HG03354 (cell line): ENCODE data around the gene IQGAP1.

ENCODE experiments used
- ATAC-seq: cut with Tn5 transposase; IDR thresholded peaks from one replicate; pipeline ENCODE4 v1.9.1; 2021; ENCODE audit warnings: mild to moderate bottlenecking; ENCODE audit not compliant: unreplicated experiment, poor library complexity, severe bottlenecking

The IQGAP1 gene

GRCh38 chr15:90364251-90364650 lies 23.8 kb upstream of the IQGAP1 start:
- ATAC-seq, result no peak

DNA sequence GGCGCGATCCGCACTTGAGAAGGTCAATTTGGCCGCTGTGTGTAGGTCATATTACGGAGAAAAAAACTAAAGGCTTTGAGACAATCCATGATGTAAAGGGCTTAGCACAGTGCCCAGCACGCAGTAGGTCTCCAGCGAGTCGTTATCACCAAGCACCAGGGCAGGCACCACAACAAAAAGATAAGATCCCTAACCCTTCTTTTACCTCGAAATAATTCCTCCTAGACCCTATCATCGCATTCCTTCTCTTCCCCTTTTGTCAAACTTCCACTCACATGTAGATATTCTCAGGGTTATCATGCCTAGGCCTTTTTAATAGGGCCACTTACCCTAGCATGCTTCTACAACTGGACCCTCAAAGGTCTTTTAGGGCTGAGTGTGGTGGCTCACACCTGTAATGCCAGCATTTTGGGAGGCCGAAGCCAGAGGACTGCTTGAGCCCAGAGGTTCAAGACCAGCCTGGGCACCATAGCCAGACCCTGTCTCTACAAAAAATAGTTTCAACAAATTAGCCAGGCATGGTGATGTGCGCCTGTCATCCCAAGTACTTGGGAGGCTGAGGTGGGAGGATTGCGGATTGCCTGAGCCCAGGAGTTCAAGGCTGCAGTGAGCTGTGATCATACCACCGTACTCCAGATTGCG lies 22.5 kb upstream of the IQGAP1 start:
- ATAC-seq, result no peak

GRCh38 chr15:90367576-90367975 lies 20.5 kb upstream of the IQGAP1 start:
- no peak for ATAC-seq

- no peak for ATAC-seq
These were observed 13.0 kb upstream of the IQGAP1 start for GRCh38 chr15:90375071-90375470.

DNA sequence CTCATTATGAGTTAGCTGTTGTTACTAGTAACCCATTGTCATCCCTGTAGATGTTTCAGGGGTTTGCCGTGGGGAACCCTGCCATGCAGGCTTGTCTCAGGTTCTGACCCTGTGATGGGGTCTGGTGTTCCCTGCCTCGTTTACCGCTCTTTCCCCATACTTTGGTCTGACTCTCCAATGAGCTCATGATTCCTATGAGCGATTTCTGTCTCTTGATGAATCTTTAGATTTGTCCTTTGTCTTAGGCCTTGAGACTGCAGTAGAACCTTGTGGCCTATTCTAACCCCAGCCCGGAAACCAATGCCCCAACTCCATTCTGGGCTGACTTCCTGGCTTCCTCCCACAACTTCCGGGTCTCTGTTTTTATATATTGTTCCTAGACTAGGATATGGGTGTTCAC lies 11.3 kb upstream of the IQGAP1 start:
- ATAC-seq, result no peak

DNA sequence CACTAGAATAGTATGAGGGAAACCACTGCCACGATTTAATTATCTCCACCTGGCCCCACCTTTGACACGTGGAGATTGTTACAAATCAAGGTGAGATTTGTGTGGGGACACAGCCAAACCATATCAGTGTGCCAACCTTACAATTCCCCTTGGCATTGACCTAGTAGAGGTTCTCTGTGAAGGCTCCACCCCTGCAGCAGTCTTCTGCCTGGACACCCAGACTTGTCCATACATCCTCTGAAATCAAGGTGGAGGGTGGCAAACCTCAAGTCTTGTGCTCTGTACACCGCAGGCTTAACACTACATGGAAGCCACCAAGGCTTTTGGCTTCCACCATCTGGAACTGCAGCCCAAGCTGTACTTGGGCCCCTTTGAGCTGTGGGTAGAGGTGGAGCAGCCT lies 8.8 kb upstream of the IQGAP1 start:
- ATAC-seq, result no peak

DNA sequence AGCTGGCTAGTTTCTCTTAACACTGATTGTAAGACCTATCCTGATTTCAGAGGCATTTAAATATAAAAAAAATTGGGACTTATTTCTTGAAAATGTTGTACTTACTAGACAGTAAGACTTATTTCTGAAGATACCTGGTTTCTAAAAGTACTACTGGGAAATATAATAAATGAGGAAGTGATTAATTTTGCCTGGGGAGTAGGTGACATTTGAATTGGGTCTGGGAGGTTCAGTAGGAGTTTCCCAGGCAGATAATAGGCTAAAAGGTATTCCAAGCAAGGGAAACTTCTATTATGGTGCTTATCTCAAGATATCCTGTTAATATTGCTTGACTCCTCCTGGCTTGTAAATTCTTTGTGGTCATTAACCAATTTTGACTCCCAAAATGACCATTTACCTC lies 6.5 kb upstream of the IQGAP1 start:
- no peak for ATAC-seq

DNA sequence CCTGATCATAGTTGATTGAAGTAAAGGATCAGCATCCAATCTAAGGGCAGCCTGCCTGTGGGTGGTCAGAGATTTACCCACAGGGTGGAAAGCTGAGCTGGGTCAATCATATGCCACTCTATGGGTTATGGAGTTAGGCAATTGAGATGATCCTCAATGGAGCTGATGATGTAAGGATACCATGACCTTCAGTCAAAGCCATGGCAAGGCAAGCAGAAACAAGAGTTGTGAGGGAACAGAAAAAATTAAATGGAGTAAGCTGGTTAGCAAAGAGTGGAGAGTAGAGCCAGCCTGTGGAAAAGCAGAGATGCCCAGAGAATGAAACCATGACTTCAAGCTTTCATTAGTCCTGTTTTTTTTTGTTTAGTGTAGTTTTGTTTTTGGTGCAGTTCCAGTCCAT lies 5.7 kb upstream of the IQGAP1 start:
- ATAC-seq, result no peak

DNA sequence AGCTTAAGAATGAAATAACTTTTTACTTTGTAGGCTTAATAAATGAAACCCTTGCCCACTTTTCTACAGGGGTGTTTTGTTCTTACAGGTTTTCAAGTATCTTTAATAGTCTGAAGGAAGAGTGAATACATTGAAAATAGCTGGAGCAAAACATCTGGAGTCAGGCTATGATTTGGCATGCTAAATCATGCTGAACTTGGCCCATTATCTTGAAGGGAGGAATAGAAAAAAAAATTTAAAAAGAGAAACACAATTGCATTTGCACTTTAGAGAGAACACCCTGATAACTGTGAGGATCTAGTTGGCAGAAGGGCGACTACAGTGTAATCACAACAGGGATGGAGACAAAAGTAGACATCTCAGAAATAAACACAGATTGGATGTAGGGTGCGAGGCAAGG lies 1.8 kb upstream of the IQGAP1 start:
- no peak for ATAC-seq

GRCh38 chr15:90388462-90389380 lies 679 bp downstream of the IQGAP1 start:
- ATAC-seq, result peak; percentile 64

GRCh38 chr15:90389513-90389912 lies 1.5 kb downstream of the IQGAP1 start:
- no peak for ATAC-seq

GRCh38 chr15:90393040-90393439 lies 5.0 kb downstream of the IQGAP1 start:
- no peak for ATAC-seq

GRCh38 chr15:90394074-90394473 lies 6.0 kb downstream of the IQGAP1 start:
- ATAC-seq, result no peak

DNA sequence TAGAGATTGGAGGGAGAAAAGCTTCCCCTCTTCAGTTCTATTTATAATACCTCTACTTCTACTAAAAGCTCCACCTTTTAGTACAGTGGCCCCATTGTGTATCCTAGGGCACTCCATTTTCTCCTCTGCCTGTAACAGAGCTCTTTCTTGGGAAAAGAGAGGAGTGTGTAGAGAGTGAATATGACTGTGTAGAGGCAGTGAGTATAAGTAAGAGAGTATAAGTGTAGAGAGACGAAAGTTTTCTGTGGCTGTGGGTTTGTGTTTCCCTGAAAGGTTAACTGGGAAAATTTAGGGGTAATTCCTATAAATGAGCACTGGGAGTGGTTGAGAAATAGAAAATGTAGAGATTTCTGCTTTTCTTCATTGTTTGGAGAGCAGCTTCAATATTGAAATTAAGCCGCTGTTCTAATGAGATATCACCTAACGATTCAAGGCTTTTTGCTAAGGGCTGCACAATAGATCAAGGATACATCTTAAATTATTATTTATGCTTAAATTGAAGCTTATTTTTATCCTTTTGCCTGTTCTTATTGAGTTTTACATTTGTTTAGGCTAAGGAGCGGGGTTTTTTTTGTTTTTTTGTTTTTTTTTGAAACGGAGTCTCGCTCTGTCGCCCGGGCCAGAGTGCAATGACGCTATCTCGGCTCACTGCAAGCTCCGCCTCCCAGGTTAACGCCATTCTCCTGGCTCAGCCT lies 6.9 kb downstream of the IQGAP1 start:
- ATAC-seq, result no peak

GRCh38 chr15:90396321-90396720 lies 8.3 kb downstream of the IQGAP1 start:
- ATAC-seq, result no peak

DNA sequence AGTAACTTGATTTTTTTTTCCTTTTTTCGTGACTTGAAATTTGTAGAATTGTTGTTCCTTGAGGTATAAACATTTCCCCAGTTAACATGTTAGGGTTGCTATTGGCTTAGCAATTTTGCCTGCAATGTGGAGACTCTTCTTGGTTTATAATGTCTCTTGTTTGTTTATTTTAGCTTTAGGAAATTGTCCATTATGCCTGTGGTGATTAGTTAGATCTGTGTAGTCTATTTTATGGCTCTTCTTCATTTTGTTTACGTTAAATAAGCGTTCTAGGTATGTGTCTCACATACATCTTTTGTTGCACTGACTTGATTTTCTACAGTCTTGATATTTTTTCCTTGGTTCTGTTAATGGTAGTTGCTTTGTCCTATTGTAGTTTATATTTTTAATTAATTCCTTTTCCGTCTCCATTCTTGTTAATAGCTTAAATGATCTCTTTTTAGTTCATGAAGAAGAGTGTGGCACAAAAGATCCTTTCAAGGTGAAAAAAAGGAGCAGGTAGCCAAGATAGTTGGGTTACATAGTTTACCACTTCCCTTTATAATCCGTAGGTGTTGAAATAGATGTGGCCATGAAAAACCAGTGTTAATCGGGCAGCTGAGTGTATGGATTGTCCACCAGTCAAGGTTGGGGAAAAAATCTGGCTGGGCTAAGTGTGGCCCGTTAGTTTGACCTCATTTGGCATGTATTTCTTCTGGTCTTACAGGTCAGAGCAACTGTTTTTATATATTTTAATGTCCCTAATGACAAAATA lies 12.1 kb downstream of the IQGAP1 start:
- no peak for ATAC-seq

GRCh38 chr15:90400759-90401314 lies 12.8 kb downstream of the IQGAP1 start:
- peak; percentile 100 for ATAC-seq

DNA sequence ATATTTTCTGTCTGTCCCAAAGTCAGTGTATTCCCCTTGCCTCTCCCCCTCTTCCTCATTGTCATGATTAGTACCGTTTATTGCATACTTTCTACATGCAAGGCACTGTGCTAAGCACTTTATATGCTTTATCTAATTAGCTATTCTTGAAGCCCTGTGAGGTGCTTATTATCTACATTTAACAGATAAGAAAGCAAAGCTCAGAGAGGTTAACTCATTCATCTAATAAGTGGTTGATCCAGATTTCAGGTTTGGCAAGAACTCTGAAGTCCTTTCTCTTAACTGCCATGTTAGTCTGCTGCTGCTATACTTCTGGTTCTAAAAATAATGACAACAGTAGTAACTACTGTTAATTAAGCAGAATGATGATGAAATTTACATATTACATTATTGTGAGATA lies 13.5 kb downstream of the IQGAP1 start:
- ATAC-seq, result no peak

- ATAC-seq, result no peak
These were observed 14.2 kb downstream of the IQGAP1 start for GRCh38 chr15:90402223-90402622.

DNA sequence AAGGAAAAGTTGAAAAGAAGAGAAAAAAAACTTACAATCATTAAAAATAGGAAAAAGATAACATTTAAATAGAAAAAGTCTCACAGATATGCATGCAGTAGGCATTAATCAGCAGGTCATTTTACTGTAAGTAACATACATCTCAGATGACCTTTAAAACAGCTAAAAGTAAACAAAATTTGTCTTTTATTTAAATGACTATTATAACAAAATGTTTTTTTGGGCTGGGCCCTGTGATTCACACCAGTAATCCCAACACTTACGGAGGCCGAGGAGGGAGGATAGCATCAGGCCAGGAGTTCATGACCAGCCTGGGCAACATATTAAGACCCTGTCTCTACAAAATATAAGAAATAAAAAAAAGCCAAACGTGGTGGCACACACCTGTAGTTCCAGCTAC lies 14.7 kb downstream of the IQGAP1 start:
- ATAC-seq, result no peak
